ENCODE measurements around the gene FOXO6. TPM values are rescaled to one million over a fixed set of nuclear protein-coding genes. Genes with fewer than 3 reads are reported as not detected.

The FOXO6 gene
- total and polyA plus RNA-seq, 9 of the 15 experiments (the other 6 are each of a cell fraction or from before 2014, with no cell fraction given): 0.04 to 0.31 (median 0.12) TPM; not detected in 5

DNA sequence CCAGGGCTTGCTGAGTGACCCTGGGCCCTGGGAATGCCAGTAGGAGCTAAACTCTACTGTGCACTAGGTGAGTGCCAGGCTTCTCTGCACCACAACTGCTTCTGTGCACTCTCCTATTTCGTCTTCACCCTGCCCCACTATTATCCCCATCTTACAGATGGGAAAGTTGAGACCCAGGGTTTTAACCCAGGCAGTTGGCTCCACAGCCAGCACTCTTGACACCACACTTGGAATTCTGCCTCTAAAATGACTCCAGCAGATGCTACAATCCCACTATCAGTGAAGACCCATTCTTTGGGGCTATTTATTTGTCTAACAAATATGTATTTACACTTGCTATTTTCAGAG lies 56.1 kb downstream of the FOXO6 start:
- CTCF ChIA-PET (ENCODE audit: low intra/inter-chr PET ratio): interaction anchor here (0.6 to 3.6 kb wide), 6 partner anchors 57 to 379 kb away, joined by 3 to 60 read pairs (median 8); no protein-coding TSS in a partner anchor
- no peak for DNase-seq (ENCODE audit: extremely low read depth in 1 of 4, low spot score in 3 of 4)
- Histone ChIP-seq H2AFZ (ENCODE audit: low read depth, low read length) (no peak overlapping the region), H3K36me3 (ENCODE audit: control insufficient read depth, insufficient read depth, low read length) (no peaks in the 10 kb centered on the region), H3K79me2 (ENCODE audit: control insufficient read depth, insufficient read depth, low read length) (no peaks in the 10 kb centered on the region), H4K20me1 (replicated peaks; ENCODE audit: control insufficient read depth, insufficient read depth, low read length) (0 out of 2 replicates have a peak, but pooled peaks cover 11% of the 10 kb centered on the region), H3K4me3 (no peak overlapping the region), H3K27ac (ENCODE audit: extremely low read depth, low read depth, low read length) (no peak overlapping the region), H3K9ac (ENCODE audit: insufficient read depth in 1 of 2, low read depth in 2 of 2, low read length in 2 of 2) (no peak overlapping the region), H3K4me1 (replicated peaks in 1 of 2; ENCODE audit: control insufficient read depth in 2 of 2, insufficient read depth in 2 of 2, low read length in 2 of 2) (peaks cover 0 to 3% of the 10 kb centered on the region in 2 experiments; a peak in 1 of 5 replicates), H3K9me1 (ENCODE audit: control insufficient read depth, insufficient read depth, low read length) (no peaks in the 10 kb centered on the region), H3K4me2 (ENCODE audit: insufficient read depth, low read length) (no peak overlapping the region), H3K27me3 (ENCODE audit: control insufficient read depth in 2 of 2, insufficient read depth in 2 of 2, low read length in 2 of 2) (peaks cover 6 to 12% of the 10 kb centered on the region in 2 experiments; a peak in 2 of 5 replicates), H3K9me3 (replicated peaks; ENCODE audit: control insufficient read depth, insufficient read depth, low read depth, low read length) (no peaks in the 10 kb centered on the region)
- FAIRE-seq: no peak
- ATAC-seq: no peak
- BruUV-seq (replicated peaks): no TSS peak
- POLR2A ChIA-PET: no interaction called here
- in situ Hi-C loops (cut with MboI) (no loop called here), intact Hi-C loops (cut with micrococcal nuclease) (loop anchor here (1.0 to 2.0 kb wide), 4 partner anchors 57 to 149 kb away; partner anchors contain the start of gene FOXO6)
- 0% methylated on average over 1 of the region's 1 CpG for WGBS (ENCODE audit: insufficient coverage, low coverage, missing lambda C conversion rate)
- TF ChIP-seq ZNF239 (CRISPR knock-in tag; IDR thresholded peaks at IDR 0.05) (no peak), ZNF24 (IDR thresholded peaks at IDR 0.05) (no peak), CC2D1A (IDR thresholded peaks at IDR 0.05) (peak; percentile 4; the same call in 1 of the 2 replicates), PTBP1 (IDR thresholded peaks at IDR 0.05; ENCODE audit: low read depth, low read length) (0 out of 2 replicates have a peak, but pooled peaks have one; percentile 55), CHD4 (IDR thresholded peaks at IDR 0.05; ENCODE audit: insufficient read depth, insufficient replicate concordance, low read depth, low read length, poor library complexity, severe bottlenecking) (peak; percentile 92), SIX5 (IDR thresholded peaks at IDR 0.05; ENCODE audit: borderline replicate concordance in 1 of 2, insufficient read depth in 1 of 2, low read depth in 1 of 2, low read length in 2 of 2) (no peak), RCOR1 (IDR thresholded peaks at IDR 0.05; ENCODE audit: borderline replicate concordance in 1 of 2, low read depth in 2 of 2, low read length in 2 of 2) (peak in 1 of 2 experiments; percentile 59; a peak in 1 of 4 replicates), TCFL5 (CRISPR knock-in tag; conservative IDR thresholded peaks at IDR 0.05) (no peak)
- TF ChIP-seq, protein P1, sequence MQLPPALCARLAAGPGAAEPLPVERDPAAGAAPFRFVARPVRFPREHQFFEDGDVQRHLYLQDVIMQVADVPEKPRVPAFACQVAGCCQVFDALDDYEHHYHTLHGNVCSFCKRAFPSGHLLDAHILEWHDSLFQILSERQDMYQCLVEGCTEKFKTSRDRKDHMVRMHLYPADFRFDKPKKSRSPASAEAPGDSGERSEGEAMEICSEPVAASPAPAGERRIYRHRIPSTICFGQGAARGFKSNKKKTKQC (CRISPR knock-in tag; IDR thresholded peaks at IDR 0.05): 0 out of 2 replicates have a peak, but pooled peaks have one; percentile 38
- TF ChIP-seq, protein P2, sequence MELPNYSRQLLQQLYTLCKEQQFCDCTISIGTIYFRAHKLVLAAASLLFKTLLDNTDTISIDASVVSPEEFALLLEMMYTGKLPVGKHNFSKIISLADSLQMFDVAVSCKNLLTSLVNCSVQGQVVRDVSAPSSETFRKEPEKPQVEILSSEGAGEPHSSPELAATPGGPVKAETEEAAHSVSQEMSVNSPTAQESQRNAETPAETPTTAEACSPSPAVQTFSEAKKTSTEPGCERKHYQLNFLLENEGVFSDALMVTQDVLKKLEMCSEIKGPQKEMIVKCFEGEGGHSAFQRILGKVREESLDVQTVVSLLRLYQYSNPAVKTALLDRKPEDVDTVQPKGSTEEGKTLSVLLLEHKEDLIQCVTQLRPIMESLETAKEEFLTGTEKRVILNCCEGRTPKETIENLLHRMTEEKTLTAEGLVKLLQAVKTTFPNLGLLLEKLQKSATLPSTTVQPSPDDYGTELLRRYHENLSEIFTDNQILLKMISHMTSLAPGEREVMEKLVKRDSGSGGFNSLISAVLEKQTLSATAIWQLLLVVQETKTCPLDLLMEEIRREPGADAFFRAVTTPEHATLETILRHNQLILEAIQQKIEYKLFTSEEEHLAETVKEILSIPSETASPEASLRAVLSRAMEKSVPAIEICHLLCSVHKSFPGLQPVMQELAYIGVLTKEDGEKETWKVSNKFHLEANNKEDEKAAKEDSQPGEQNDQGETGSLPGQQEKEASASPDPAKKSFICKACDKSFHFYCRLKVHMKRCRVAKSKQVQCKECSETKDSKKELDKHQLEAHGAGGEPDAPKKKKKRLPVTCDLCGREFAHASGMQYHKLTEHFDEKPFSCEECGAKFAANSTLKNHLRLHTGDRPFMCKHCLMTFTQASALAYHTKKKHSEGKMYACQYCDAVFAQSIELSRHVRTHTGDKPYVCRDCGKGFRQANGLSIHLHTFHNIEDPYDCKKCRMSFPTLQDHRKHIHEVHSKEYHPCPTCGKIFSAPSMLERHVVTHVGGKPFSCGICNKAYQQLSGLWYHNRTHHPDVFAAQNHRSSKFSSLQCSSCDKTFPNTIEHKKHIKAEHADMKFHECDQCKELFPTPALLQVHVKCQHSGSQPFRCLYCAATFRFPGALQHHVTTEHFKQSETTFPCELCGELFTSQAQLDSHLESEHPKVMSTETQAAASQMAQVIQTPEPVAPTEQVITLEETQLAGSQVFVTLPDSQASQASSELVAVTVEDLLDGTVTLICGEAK (IDR thresholded peaks at IDR 0.05): no peak
- TF ChIP-seq, protein P2 (CRISPR knock-in tag; IDR thresholded peaks at IDR 0.05): no peak

Data from K562 (cell line).